ENCODE measurements around the gene CHSY1. TPM values are rescaled to one million over a fixed set of nuclear protein-coding genes. Genes with fewer than 3 reads are reported as not detected.

CHSY1 gene
- total and polyA plus RNA-seq, 2 of the 13 experiments (the other 11 are each of a cell fraction or from before 2014, with no cell fraction given): 13.3 to 13.7 TPM

GRCh38 chr15:101277038-101277822 lies 25.4 kb upstream of the CHSY1 start, which contains the start of gene SELENOS (continued):
- TF ChIP-seq ZFAT (CRISPR knock-in tag; conservative IDR thresholded peaks at IDR 0.05) (peak; percentile 68; the same call in 1 of the 2 replicates), ZNF564 (CRISPR knock-in tag; IDR thresholded peaks at IDR 0.05) (no peak; the same call in 1 of the 2 replicates), KDM5B (CRISPR knock-in tag; IDR thresholded peaks at IDR 0.05; ENCODE audit: borderline replicate concordance) (peak; percentile 73; the same call in 1 of the 2 replicates), ZNF251 (CRISPR knock-in tag; IDR thresholded peaks at IDR 0.05) (no peak), ZNF264 (CRISPR knock-in tag; IDR thresholded peaks at IDR 0.05) (no peak), NFKBIZ (CRISPR knock-in tag; IDR thresholded peaks at IDR 0.05) (no peak), CENPT (CRISPR knock-in tag; IDR thresholded peaks at IDR 0.05; ENCODE audit: low read depth) (peak; percentile 59; the same call in 1 of the 2 replicates), ZNF83 (CRISPR knock-in tag; IDR thresholded peaks at IDR 0.05; ENCODE audit: borderline replicate concordance) (no peak; the same call in 1 of the 2 replicates), SOX5 (CRISPR knock-in tag; IDR thresholded peaks at IDR 0.05; ENCODE audit: borderline replicate concordance) (no peak), EED (CRISPR knock-in tag; IDR thresholded peaks at IDR 0.05) (no peak), HBP1 (CRISPR knock-in tag; IDR thresholded peaks at IDR 0.05; ENCODE audit: low read depth) (no peak), ZNF205 (CRISPR knock-in tag; IDR thresholded peaks at IDR 0.05) (no peak), CHD4 (IDR thresholded peaks at IDR 0.05; ENCODE audit: borderline replicate concordance, low read length) (no peak), ZBTB2 (CRISPR knock-in tag; IDR thresholded peaks at IDR 0.05; ENCODE audit: low read depth) (peak; percentile 70), DMAP1 (CRISPR knock-in tag; IDR thresholded peaks at IDR 0.05) (peak; percentile 69), ZMAT3 (CRISPR knock-in tag; conservative IDR thresholded peaks at IDR 0.05) (no peak; the same call in 1 of the 2 replicates), MAFK (conservative IDR thresholded peaks at IDR 0.05 in 1 of 2, IDR thresholded peaks at IDR 0.05 in 1 of 2; ENCODE audit: low read length in 2 of 2) (no peak), ZBTB14 (CRISPR knock-in tag; IDR thresholded peaks at IDR 0.05) (peak; percentile 61; the same call in 1 of the 2 replicates), ETV6 (CRISPR knock-in tag; conservative IDR thresholded peaks at IDR 0.05) (peak; percentile 60; the same call in 1 of the 2 replicates), ZNF841 (CRISPR knock-in tag; IDR thresholded peaks at IDR 0.05; ENCODE audit: borderline replicate concordance) (no peak), ZNF619 (CRISPR knock-in tag; IDR thresholded peaks at IDR 0.05) (peak; percentile 70; the same call in 1 of the 2 replicates), KDM3A (CRISPR knock-in tag; IDR thresholded peaks at IDR 0.05; ENCODE audit: low read depth) (no peak), ZNF446 (CRISPR knock-in tag; IDR thresholded peaks at IDR 0.05) (no peak)
- TF ChIP-seq, protein P1, sequence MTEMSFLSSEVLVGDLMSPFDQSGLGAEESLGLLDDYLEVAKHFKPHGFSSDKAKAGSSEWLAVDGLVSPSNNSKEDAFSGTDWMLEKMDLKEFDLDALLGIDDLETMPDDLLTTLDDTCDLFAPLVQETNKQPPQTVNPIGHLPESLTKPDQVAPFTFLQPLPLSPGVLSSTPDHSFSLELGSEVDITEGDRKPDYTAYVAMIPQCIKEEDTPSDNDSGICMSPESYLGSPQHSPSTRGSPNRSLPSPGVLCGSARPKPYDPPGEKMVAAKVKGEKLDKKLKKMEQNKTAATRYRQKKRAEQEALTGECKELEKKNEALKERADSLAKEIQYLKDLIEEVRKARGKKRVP (CRISPR knock-in tag; IDR thresholded peaks at IDR 0.05): no peak; a peak in 1 of 4 replicates
- TF ChIP-seq, protein P2, sequence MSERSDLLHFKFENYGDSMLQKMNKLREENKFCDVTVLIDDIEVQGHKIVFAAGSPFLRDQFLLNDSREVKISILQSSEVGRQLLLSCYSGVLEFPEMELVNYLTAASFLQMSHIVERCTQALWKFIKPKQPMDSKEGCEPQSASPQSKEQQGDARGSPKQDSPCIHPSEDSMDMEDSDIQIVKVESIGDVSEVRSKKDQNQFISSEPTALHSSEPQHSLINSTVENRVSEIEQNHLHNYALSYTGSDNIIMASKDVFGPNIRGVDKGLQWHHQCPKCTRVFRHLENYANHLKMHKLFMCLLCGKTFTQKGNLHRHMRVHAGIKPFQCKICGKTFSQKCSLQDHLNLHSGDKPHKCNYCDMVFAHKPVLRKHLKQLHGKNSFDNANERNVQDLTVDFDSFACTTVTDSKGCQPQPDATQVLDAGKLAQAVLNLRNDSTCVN (CRISPR knock-in tag; IDR thresholded peaks at IDR 0.05; ENCODE audit: borderline replicate concordance): no peak

All from HepG2 (cell line).